Neural progenitor cell (in vitro differentiated cells): ENCODE results near the gene UBR7. TPM values are rescaled to one million over a fixed set of nuclear protein-coding genes. Genes with fewer than 3 reads are reported as not detected.

Source experiments
- DNase-seq: peaks from one replicate; pipeline ENCODE4 v3.0.0-alpha.2; 2016; ENCODE audit warnings: low spot score
- H2AFZ ChIP-seq: fragments of 200-600 bp; sonication (generic); replicated peaks from 2 replicates; pipeline ENCODE4 v1.6.1; 2016; ENCODE audit warnings: antibody characterized with exemption
- H3F3A ChIP-seq: fragments of 200-600 bp; sonication (generic); 2 replicates; pipeline ENCODE4 v1.6.1; 2016; ENCODE audit warnings: antibody characterized with exemption, low read depth
- H3K27ac ChIP-seq: fragments of 200-600 bp; sonication (generic); 2 replicates; pipeline ENCODE4 v1.5.1; 2016; ENCODE audit warnings: mild to moderate bottlenecking
- H3K27me3 ChIP-seq: fragments of 200-600 bp; sonication (generic); 2 replicates; pipeline ENCODE4 v1.6.1; 2016; ENCODE audit warnings: mild to moderate bottlenecking, moderate library complexity
- H3K36me3 ChIP-seq: fragments of 200-600 bp; sonication (generic); 2 replicates; pipeline ENCODE4 v1.5.1; 2016
- H3K4me1 ChIP-seq: fragments of 200-600 bp; sonication (generic); 2 replicates; pipeline ENCODE4 v1.6.1; 2016; ENCODE audit warnings: mixed run types
- H3K4me2 ChIP-seq: fragments of 200-600 bp; sonication (generic); 2 replicates; pipeline ENCODE4 v1.6.1; 2016
- H3K4me3 ChIP-seq: fragments of 200-600 bp; sonication (generic); 2 replicates; pipeline ENCODE4 v1.5.1; 2016
- H3K79me2 ChIP-seq: fragments of 200-600 bp; sonication (generic); 2 replicates; pipeline ENCODE4 v1.6.1; 2016; ENCODE audit warnings: low read depth
- H3K9ac ChIP-seq: fragments of 200-600 bp; sonication (generic); 2 replicates; pipeline ENCODE4 v1.6.1; 2016
- H3K9me3 ChIP-seq: fragments of 200-600 bp; sonication (generic); 2 replicates; pipeline ENCODE4 v1.5.1; 2016; ENCODE audit warnings: low read depth
- H4K20me1 ChIP-seq: fragments of 200-600 bp; sonication (generic); 2 replicates; pipeline ENCODE4 v1.6.1; 2016; ENCODE audit warnings: low read depth
- H3K27ac Mint-ChIP-seq: 3 replicates; pipeline ENCODE4 v1.8.0; 2021; ENCODE audit warnings: mixed read lengths
- H3K27me3 Mint-ChIP-seq: 2 replicates; pipeline ENCODE4 v1.8.0; 2022; ENCODE audit warnings: low read depth, mild to moderate bottlenecking, inconsistent platforms, moderate library complexity, mixed read lengths; ENCODE audit not compliant: insufficient read depth
- H3K36me3 Mint-ChIP-seq: 3 replicates; pipeline ENCODE4 v1.8.0; 2021; ENCODE audit warnings: mixed read lengths
- H3K4me1 Mint-ChIP-seq: 3 replicates; pipeline ENCODE4 v1.8.0; 2021; ENCODE audit warnings: mixed read lengths
- H3K4me3 Mint-ChIP-seq: 3 replicates; pipeline ENCODE4 v1.8.0; 2021; ENCODE audit warnings: mild to moderate bottlenecking, moderate library complexity, mixed read lengths
- H3K9me3 Mint-ChIP-seq: 3 replicates; pipeline ENCODE4 v1.8.0; 2020; ENCODE audit warnings: mixed read lengths
- CTCF ChIP-seq: fragments of 200-600 bp; sonication (generic); IDR thresholded peaks from 2 replicates; pipeline ENCODE4 v1.5.1; 2017; ENCODE audit warnings: antibody characterized with exemption, mild to moderate bottlenecking
- EZH2 ChIP-seq: fragments of 200-600 bp; sonication (generic); IDR thresholded peaks from 2 replicates; pipeline ENCODE4 v1.6.1; 2017; ENCODE audit warnings: antibody characterized with exemption, mild to moderate bottlenecking, moderate library complexity
- EZH2phosphoT487 ChIP-seq: fragments of 200-600 bp; sonication (generic); IDR thresholded peaks from 2 replicates; pipeline ENCODE4 v1.6.1; 2017; ENCODE audit warnings: antibody characterized with exemption
- total RNA-seq: library from RNA; depleted of rRNA; stranded (reverse); fragments of >200 nt; gene quantifications from 2 replicates; pipeline ENCODE4 v1.2.3, GENCODE V29; 2015; ENCODE audit warnings: low replicate concordance

The UBR7 gene
- total RNA-seq, 1 donor from 2014 or later, result 55.7 TPM

GRCh38 chr14:93262446-93262845 is 55.4 kb downstream of the UBR7 start:
- no peaks in the 10 kb centered on the region for H3K27me3 Mint-ChIP-seq
- Histone ChIP-seq H3K4me1 (no peaks in the 10 kb centered on the region), H3K27ac (no peak overlapping the region), H3K36me3 (peaks cover 10% of the 10 kb centered on the region), H3K4me2 (no peak overlapping the region), H3K9me3 (no peaks in the 10 kb centered on the region), H4K20me1 (peaks cover 19% of the 10 kb centered on the region), H3K79me2 (peaks cover 19% of the 10 kb centered on the region), H3K9ac (no peak overlapping the region), H3F3A (no peaks in the 10 kb centered on the region), H3K4me3 (no peak overlapping the region), H2AFZ (no peak overlapping the region), H3K27me3 (no peaks in the 10 kb centered on the region)
- no peak for DNase-seq
- H3K27ac Mint-ChIP-seq, result no peak overlapping the region
- H3K9me3 Mint-ChIP-seq, result no peaks in the 10 kb centered on the region
- H3K36me3 Mint-ChIP-seq, result peaks cover 5% of the 10 kb centered on the region
- peaks cover 5% of the 10 kb centered on the region for H3K4me1 Mint-ChIP-seq
- H3K4me3 Mint-ChIP-seq, result no peak overlapping the region
- no peak for TF ChIP-seq EZH2phosphoT487
- TF ChIP-seq CTCF, result no peak
- TF ChIP-seq EZH2, result no peak

GRCh38 chr14:93263416-93263815 is 56.4 kb downstream of the UBR7 start:
- no peaks in the 10 kb centered on the region for H3K9me3 Mint-ChIP-seq
- Histone ChIP-seq H3K4me1 (no peaks in the 10 kb centered on the region), H3K27me3 (no peaks in the 10 kb centered on the region), H3F3A (no peaks in the 10 kb centered on the region), H3K27ac (no peak overlapping the region), H2AFZ (no peak overlapping the region), H3K9me3 (no peaks in the 10 kb centered on the region), H3K9ac (no peak overlapping the region), H4K20me1 (peaks cover 23% of the 10 kb centered on the region), H3K36me3 (peaks cover 7% of the 10 kb centered on the region), H3K4me2 (no peak overlapping the region), H3K79me2 (peaks cover 25% of the 10 kb centered on the region), H3K4me3 (no peak overlapping the region)
- TF ChIP-seq EZH2 (no peak), CTCF (no peak), EZH2phosphoT487 (no peak)
- H3K36me3 Mint-ChIP-seq, result peaks cover 5% of the 10 kb centered on the region
- no peak overlapping the region for H3K4me3 Mint-ChIP-seq
- no peak for DNase-seq
- peaks cover 5% of the 10 kb centered on the region for H3K4me1 Mint-ChIP-seq
- H3K27me3 Mint-ChIP-seq, result no peaks in the 10 kb centered on the region
- H3K27ac Mint-ChIP-seq, result no peak overlapping the region

- H3K79me2 ChIP-seq, result peaks cover 30% of the 10 kb centered on the region
- H3F3A ChIP-seq, result peaks cover 4% of the 10 kb centered on the region
- H3K9ac ChIP-seq, result no peak overlapping the region
- H3K9me3 ChIP-seq, result no peaks in the 10 kb centered on the region
- H3K4me2 ChIP-seq, result no peak overlapping the region
- no peaks in the 10 kb centered on the region for H3K27me3 Mint-ChIP-seq
- peaks cover 5% of the 10 kb centered on the region for H3K36me3 Mint-ChIP-seq
- no peak overlapping the region for H3K27ac Mint-ChIP-seq
- peaks cover 9% of the 10 kb centered on the region for H3K4me1 Mint-ChIP-seq
- peaks cover 45% of the 10 kb centered on the region for H4K20me1 ChIP-seq
- peaks cover 6% of the 10 kb centered on the region for H3K4me1 ChIP-seq
- TF ChIP-seq EZH2, result no peak
- no peak for TF ChIP-seq EZH2phosphoT487
- TF ChIP-seq CTCF, result no peak
- H3K27me3 ChIP-seq, result no peaks in the 10 kb centered on the region
- H3K4me3 ChIP-seq, result no peak overlapping the region
- H3K27ac ChIP-seq, result no peak overlapping the region
- no peaks in the 10 kb centered on the region for H3K9me3 Mint-ChIP-seq
- H3K36me3 ChIP-seq, result peaks cover 6% of the 10 kb centered on the region
- no peak for DNase-seq
- no peak overlapping the region for H3K4me3 Mint-ChIP-seq
- no peak overlapping the region for H2AFZ ChIP-seq
These were observed 59.1 kb downstream of the UBR7 start for GRCh38 chr14:93266127-93266526.
